ENCODE data around the gene RANBP9.

DNA sequence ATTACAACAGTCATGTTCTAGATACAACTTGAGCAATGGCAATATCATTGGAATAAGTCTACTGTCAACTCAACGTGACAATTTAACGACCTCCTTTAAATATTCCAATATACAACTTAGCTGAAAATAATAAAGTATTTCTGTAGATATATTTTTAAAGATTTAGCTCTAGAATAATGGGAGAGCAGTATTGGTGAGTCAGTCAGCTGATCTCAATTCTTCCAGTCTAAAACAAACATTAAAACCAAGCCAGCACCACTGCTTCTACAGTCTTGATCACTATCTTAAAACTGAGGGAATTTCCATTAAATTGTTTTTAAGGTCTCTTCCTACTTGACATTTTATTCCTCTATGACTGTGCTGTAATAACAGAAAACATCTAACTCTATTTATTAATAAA is 58.3 kb downstream of the RANBP9 start:
- TF ChIP-seq, protein P1, sequence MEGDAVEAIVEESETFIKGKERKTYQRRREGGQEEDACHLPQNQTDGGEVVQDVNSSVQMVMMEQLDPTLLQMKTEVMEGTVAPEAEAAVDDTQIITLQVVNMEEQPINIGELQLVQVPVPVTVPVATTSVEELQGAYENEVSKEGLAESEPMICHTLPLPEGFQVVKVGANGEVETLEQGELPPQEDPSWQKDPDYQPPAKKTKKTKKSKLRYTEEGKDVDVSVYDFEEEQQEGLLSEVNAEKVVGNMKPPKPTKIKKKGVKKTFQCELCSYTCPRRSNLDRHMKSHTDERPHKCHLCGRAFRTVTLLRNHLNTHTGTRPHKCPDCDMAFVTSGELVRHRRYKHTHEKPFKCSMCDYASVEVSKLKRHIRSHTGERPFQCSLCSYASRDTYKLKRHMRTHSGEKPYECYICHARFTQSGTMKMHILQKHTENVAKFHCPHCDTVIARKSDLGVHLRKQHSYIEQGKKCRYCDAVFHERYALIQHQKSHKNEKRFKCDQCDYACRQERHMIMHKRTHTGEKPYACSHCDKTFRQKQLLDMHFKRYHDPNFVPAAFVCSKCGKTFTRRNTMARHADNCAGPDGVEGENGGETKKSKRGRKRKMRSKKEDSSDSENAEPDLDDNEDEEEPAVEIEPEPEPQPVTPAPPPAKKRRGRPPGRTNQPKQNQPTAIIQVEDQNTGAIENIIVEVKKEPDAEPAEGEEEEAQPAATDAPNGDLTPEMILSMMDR (conservative IDR thresholded peaks at IDR 0.05) = no peak
- no peak for TF ChIP-seq ZFX (IDR thresholded peaks at IDR 0.05)

Measured in C4-2B (cell line).